Liver (tissue), 3 donors: ENCODE data around the gene RPL35.

Source experiments
- JUND ChIP-seq, 2 donors: IDR thresholded peaks; 2 replicates each; pipeline ENCODE4 v1.6.1; 2016; ENCODE audit warnings: antibody characterized with exemption in 2 of 2
- TF ChIP-seq, protein P1 (sequence below): fragments of 150-350 bp; IDR thresholded peaks from 2 replicates; pipeline ENCODE4 v1.5.1; 2017; ENCODE audit warnings: improper control_type of control experiment, low read depth, low read length; ENCODE audit not compliant: missing input control
- donor health status: healthy.
- donor health status: healthy.

DNA sequence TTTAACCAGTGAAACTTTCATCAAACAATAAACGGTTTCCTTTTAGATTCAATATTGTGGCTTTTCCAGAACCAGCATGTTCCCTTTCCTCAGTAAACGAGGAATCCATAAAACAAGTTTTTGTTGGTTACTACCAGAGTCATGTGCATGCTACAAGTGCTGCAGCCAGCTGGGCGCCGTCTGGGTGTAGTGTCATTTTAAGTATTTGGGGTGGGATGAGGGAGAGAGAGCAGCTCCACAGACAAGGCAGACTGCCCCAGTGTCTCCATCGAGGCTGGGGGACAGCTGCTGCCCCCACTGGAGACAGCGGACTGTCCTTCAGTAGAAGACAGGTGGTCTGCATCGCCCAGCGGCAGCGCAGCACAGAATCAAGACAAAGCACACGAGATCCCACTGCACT, 17.5 kb upstream of the RPL35 start:
- TF ChIP-seq, protein P1, sequence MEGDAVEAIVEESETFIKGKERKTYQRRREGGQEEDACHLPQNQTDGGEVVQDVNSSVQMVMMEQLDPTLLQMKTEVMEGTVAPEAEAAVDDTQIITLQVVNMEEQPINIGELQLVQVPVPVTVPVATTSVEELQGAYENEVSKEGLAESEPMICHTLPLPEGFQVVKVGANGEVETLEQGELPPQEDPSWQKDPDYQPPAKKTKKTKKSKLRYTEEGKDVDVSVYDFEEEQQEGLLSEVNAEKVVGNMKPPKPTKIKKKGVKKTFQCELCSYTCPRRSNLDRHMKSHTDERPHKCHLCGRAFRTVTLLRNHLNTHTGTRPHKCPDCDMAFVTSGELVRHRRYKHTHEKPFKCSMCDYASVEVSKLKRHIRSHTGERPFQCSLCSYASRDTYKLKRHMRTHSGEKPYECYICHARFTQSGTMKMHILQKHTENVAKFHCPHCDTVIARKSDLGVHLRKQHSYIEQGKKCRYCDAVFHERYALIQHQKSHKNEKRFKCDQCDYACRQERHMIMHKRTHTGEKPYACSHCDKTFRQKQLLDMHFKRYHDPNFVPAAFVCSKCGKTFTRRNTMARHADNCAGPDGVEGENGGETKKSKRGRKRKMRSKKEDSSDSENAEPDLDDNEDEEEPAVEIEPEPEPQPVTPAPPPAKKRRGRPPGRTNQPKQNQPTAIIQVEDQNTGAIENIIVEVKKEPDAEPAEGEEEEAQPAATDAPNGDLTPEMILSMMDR: no peak
- TF ChIP-seq JUND (IDR thresholded peaks at IDR 0.05): no peak
